ENCODE measurements around the gene USP53. TPM values are rescaled to one million over a fixed set of nuclear protein-coding genes. Genes with fewer than 3 reads are reported as not detected.

Gene USP53
- total RNA-seq, 2 donors from 2014 or later, result 37.5 to 83.8 TPM

- no peaks in the 10 kb centered on the region for H3K4me1 ChIP-seq
- no peaks in the 10 kb centered on the region for H3K36me3 ChIP-seq
- H3K4me3 ChIP-seq, result no peak overlapping the region
- TF ChIP-seq CTCF (IDR thresholded peaks at IDR 0.05), result no peak
- H3K9ac ChIP-seq (ENCODE audit: low read depth in 2 of 2, low read length in 2 of 2), result no peak overlapping the region
- no peaks in the 10 kb centered on the region for H3K9me3 ChIP-seq
- H3K27me3 ChIP-seq, result no peaks in the 10 kb centered on the region
- intact Hi-C loops (cut with DNase I), result no loop called here
- peak; percentile 64 for DNase-seq
- H3K27ac ChIP-seq, result peak overlapping the region; percentile 61
Measured at GRCh38 chr4:119184128-119184527, 28.4 kb upstream of the USP53 start.

GRCh38 chr4:119189638-119190037 is 22.9 kb upstream of the USP53 start:
- H3K9ac ChIP-seq (ENCODE audit: low read depth in 2 of 2, low read length in 2 of 2), result no peak overlapping the region
- no peaks in the 10 kb centered on the region for H3K4me1 ChIP-seq
- intact Hi-C loops (cut with DNase I), result no loop called here
- no peak overlapping the region for H3K27ac ChIP-seq
- TF ChIP-seq CTCF (IDR thresholded peaks at IDR 0.05), result no peak
- DNase-seq, result no peak
- no peaks in the 10 kb centered on the region for H3K36me3 ChIP-seq
- no peaks in the 10 kb centered on the region for H3K27me3 ChIP-seq
- H3K9me3 ChIP-seq, result no peaks in the 10 kb centered on the region
- no peak overlapping the region for H3K4me3 ChIP-seq

- Histone ChIP-seq H3K36me3 (no peaks in the 10 kb centered on the region), H3K9ac (ENCODE audit: low read depth in 2 of 2, low read length in 2 of 2) (no peak overlapping the region), H3K27ac (no peak overlapping the region), H3K4me3 (no peak overlapping the region), H3K27me3 (no peaks in the 10 kb centered on the region), H3K9me3 (no peaks in the 10 kb centered on the region), H3K4me1 (no peaks in the 10 kb centered on the region)
- no peak for TF ChIP-seq CTCF (IDR thresholded peaks at IDR 0.05)
- DNase-seq, result no peak
- intact Hi-C loops (cut with DNase I), result no loop called here
Measured at GRCh38 chr4:119190354-119190753, 22.2 kb upstream of the USP53 start.

GRCh38 chr4:119191505-119191904 is 21.0 kb upstream of the USP53 start:
- Histone ChIP-seq H3K4me3 (no peak overlapping the region), H3K27ac (no peak overlapping the region), H3K4me1 (no peaks in the 10 kb centered on the region), H3K27me3 (no peaks in the 10 kb centered on the region), H3K9me3 (no peaks in the 10 kb centered on the region), H3K9ac (ENCODE audit: low read depth in 2 of 2, low read length in 2 of 2) (no peak overlapping the region), H3K36me3 (no peaks in the 10 kb centered on the region)
- intact Hi-C loops (cut with DNase I), result no loop called here
- DNase-seq, result no peak
- no peak for TF ChIP-seq CTCF (IDR thresholded peaks at IDR 0.05)

- TF ChIP-seq CTCF (IDR thresholded peaks at IDR 0.05), result no peak
- intact Hi-C loops (cut with DNase I), result no loop called here
- no peak overlapping the region for H3K4me3 ChIP-seq
- H3K9ac ChIP-seq (ENCODE audit: low read depth in 2 of 2, low read length in 2 of 2), result no peak overlapping the region
- H3K9me3 ChIP-seq, result no peaks in the 10 kb centered on the region
- no peaks in the 10 kb centered on the region for H3K4me1 ChIP-seq
- H3K27me3 ChIP-seq, result no peaks in the 10 kb centered on the region
- H3K27ac ChIP-seq, result no peak overlapping the region
- H3K36me3 ChIP-seq, result no peaks in the 10 kb centered on the region
- no peak for DNase-seq
Measured at GRCh38 chr4:119197772-119198212, 14.7 kb upstream of the USP53 start.

GRCh38 chr4:119204916-119205315 is 7.6 kb upstream of the USP53 start:
- H3K4me1 ChIP-seq, result no peaks in the 10 kb centered on the region
- no peaks in the 10 kb centered on the region for H3K9me3 ChIP-seq
- H3K27me3 ChIP-seq, result no peaks in the 10 kb centered on the region
- H3K9ac ChIP-seq (ENCODE audit: low read depth in 2 of 2, low read length in 2 of 2), result no peak overlapping the region
- no peak overlapping the region for H3K4me3 ChIP-seq
- TF ChIP-seq CTCF (IDR thresholded peaks at IDR 0.05), result no peak
- no peak for DNase-seq
- intact Hi-C loops (cut with DNase I), result no loop called here
- H3K36me3 ChIP-seq, result no peaks in the 10 kb centered on the region
- no peak overlapping the region for H3K27ac ChIP-seq

All from colonic mucosa (tissue), 4 donors.